Hematopoietic multipotent progenitor cell treated with erythropoietin and hydrocortisone succinate and interleukin-3 and kit ligand, for 15 days (in vitro differentiated cells): ENCODE data around the gene PRDM16.

ENCODE experiments used
- DNase-seq: peaks from one replicate; pipeline ENCODE4 v3.0.0-alpha.2; 2015; ENCODE audit warnings: low spot score

The PRDM16 gene

DNA sequence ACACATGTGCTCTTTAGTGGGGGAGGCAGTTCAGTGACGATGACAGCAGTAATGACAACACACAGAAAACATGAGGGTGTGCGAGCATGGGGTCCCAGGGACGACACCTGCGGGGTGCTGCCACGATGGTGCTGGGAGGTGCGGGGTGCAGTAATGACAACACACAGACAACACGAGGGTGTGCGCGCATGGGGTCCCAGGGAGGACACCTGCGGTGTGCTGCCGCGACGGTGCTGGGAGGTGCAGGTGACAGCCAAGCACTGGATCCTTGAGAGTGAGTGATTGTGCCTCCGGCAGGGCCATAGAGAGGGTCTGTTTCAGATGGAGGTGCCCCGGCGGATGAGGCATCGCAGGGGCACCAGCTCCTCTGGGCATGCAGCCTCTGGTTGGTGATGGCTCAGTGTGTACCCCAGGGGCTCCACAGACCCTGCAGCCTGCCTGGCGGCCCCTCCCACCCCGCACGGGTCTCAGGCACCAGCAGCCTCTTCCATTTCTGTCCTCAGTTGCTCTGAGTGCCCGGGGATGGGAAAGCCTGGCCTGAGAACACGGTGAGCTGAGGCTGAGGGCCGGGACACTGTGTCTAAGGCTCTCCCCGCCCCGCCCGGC lies 193.8 kb downstream of the PRDM16 start:
- DNase-seq: no peak

DNA sequence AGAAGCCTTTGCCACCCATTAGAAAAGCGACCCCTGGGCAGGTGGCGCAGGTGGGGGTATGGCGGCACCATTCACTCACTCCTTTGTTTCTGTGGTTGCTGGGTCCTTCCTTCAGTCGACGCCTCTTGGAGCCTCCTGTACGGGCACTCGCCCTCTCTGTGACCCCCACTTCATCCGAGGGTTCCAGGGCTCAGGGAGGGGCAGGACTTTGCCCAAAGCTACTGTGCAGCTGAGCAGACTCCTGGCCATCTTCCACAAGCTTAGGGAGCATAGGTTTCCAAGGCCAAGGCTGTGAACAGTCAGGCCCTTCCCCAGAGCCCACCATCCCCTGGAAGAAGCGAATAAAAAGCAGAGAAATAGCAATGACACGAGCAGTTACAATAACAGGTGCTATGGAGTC lies 194.8 kb downstream of the PRDM16 start:
- no peak for DNase-seq

- no peak for DNase-seq
Measured at GRCh38 chr1:3264456-3264855, 195.5 kb downstream of the PRDM16 start.

- DNase-seq: no peak
Measured at GRCh38 chr1:3265835-3266805, 197.1 kb downstream of the PRDM16 start.

DNA sequence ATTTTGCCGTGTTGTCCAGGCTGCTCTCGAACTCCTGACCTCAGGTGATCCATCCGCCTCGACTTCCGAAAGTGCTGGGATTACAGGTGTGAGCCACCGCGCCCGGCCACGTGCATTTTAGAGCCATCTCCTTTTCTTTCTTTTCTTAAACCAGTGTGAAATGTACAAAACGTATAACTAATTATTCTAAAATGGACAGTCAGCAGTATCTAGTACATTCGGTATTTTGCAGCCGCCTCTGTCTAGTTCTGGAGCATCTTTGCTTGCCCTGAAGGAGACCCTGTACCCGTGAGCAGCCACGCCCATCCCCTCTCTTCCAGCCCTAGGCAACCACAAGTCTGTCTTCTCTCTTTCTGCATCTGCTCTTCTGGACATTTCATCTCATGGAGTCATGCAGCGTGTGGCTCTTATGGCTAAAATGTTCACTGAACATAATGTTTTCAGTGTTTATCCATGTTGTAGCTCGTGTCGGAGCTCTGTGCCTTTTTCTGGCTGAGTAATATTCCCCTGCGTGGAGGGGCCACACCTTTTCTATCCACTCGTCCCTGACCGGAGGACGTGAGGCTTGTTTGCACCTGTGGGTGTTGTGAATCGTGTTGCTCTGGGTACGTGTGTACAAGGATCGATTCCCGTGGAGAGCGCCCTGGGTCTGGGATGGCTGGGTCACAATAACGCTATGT lies 198.0 kb downstream of the PRDM16 start:
- no peak for DNase-seq

GRCh38 chr1:3267550-3268270 lies 198.7 kb downstream of the PRDM16 start:
- no peak for DNase-seq

GRCh38 chr1:3268281-3268680 lies 199.3 kb downstream of the PRDM16 start:
- no peak for DNase-seq

DNA sequence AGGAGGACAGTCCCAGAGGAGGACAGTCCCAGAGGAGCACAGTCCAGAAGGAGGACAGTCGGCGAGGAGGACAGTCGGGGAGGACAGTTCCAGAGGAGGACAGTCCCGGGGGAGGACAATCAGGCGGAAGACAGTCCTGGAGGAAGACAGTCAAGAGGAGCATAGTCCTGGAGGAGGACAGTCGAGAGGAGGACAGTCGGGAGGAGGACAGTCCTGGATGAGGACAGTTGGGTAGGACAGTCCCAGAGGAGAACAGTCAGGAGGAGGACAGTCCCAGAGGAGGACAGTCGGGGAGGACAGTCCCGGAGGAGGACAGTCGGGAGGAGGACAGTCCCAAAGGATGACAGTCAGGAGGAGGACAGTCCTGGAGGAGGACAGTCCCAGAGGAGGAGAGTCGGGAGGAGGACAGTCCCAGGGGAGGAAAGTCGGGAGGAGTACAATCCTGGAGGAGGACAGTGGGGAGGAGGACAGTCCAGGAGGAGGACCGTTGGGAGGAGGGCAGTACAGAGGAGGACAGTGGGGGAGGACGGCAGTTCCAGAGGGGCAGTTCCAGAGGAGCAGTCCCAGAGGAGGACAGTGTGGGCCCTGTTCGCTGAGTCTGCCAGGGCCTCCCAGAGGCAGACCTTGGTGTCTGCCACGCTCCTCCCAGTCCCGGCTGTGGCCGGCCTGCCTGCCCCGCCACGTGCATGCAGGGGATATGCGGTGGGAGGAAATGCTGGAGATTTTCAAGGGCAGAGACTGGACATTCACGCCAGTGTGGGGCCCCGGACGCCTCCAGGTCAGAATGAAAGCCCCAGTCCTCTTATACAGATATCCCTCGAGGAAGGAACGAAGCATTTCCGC lies 201.6 kb downstream of the PRDM16 start:
- DNase-seq: no peak

GRCh38 chr1:3271866-3272265 lies 202.9 kb downstream of the PRDM16 start:
- DNase-seq: no peak

GRCh38 chr1:3272321-3273045 lies 203.5 kb downstream of the PRDM16 start:
- DNase-seq: no peak

DNA sequence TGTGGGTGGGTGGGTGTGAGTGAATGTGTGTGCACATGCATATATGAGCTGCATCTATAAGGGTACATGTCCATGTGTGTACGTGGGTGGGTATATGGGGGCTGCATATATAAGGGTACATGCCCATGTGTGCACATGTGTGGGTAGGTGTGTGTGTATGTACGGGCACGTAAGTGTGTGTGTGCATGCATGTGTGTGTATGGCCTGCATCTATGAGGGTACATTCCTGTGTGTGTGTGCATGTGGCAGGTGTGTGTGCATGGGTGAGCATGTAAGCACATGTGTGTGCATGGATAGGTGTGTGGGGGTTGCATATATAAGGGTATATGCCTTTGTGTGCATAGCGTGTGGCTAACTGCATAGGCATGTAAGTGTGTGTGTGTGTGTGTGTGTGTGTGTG lies 204.4 kb downstream of the PRDM16 start:
- DNase-seq: no peak

GRCh38 chr1:3274972-3275371 lies 206.0 kb downstream of the PRDM16 start:
- no peak for DNase-seq

GRCh38 chr1:3275471-3276340 lies 206.7 kb downstream of the PRDM16 start:
- no peak for DNase-seq

DNA sequence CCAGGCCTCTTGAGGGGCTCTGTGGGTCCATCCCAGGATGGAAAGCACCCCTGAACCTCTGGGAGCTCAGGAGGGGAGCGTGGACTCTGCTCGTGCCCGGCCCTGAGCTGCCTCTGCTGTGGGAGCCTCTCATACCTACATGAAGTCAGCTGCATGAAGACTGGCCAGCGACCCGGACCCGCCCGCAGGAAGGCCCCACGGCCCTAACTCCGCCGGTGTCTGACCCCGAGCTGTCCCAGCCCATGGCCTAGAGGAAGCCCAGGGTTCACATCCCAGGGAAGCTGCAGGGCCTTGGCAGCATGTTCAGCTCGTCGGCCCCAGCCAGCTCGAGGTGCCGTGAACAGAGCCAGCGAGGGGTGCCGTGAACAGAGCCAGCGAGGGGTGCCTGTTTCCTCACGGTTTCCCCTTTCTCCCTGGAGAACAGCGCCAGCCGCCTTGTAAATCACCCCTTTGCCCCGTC lies 207.4 kb downstream of the PRDM16 start:
- DNase-seq: no peak

DNA sequence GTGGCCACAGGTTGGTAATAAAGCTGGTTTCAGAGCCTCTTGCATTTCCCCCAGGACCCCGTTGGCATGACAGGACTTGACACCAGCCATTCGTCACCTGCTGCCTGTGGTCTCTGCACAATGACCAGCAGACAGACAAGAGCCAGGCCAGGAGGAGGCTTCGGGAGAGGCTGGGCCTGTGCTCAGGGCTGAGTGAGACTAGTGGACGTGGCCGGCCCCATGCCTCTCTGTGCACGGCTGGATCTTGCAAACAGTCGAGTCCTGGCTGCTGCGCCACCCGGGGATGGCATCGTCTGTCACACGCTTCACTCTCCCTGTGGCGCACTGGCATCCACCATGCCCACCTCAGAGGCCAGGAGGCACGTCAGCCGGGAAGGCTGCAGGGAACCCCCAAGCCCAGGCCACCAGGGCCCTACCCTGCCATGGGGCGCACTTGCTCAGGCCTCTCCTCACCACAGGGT lies 208.0 kb downstream of the PRDM16 start:
- no peak for DNase-seq

- no peak for DNase-seq
Measured at GRCh38 chr1:3277623-3278022, 208.6 kb downstream of the PRDM16 start.

DNA sequence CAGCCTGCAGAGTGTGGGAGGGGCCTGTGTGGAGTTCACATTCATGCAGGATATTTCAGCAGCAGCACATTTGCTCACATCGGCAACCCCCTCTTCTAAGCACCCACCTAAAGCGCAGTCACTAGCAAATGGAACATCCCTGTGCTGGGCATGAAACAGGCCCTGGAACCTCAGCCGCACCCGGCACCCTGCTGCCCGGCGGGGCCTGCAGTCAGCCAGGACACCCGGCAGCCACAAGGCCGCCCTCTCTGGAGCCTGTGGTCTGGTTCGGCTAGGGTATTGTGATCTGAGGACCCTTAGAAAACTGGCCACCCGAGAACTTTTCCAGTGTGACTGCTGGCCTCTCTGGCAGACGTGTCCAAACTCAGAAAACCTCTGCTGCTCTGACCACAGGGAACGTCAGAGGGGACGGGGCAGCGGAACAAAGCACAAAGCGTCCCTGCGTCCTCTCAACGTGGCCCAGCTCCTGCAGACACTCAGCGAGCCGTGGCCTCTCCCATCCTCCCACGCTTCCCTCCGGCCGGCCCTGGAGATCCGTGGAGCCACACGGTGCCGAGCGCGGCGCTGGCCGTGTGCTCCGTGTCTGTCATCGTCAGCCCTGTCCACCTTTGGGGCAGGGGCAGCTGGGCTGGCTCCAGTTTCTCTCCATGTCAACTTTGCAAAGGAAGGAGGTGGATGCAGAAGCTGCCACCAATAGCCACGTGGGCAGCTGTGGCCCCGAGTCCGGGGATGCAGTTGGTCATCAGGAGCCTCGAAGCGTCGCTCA lies 209.6 kb downstream of the PRDM16 start:
- no peak for DNase-seq

DNA sequence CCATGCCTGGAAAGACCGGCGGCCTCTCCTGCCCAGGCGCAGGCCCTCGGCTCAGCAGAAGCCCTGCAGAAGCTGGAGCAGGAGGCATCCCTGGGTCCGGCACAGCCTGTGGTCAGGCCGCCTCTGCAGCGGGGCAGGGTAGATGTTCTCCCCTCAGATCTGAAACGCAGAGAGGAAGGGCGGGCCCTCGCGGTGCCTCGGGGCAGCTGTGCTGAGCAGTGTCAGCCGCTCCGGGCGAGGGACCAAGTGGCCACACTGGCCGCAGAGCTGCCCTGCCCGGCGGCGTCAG lies 210.1 kb downstream of the PRDM16 start:
- DNase-seq: no peak

DNA sequence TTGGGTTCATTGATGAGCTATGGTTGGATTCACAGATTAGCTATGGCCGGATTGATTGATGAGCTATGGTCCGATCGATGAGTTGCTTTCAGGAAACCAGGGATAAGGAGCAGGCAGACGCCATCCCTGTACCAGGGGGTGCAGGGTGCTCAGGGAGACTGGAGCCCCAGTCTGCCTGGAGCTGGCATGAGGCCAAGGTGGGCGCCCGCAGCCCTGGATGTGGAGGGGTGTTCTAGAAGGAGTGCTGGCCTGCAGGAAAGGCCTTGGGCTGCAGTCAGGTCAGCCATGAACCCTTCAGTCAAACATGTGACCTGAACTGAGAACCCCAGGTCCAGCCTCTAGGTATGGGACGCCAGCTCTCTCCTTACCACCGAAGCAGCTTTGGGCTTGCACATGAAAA lies 212.7 kb downstream of the PRDM16 start:
- DNase-seq: no peak
